Ascending aorta (tissue), 2 donors: ENCODE data around the gene ABHD11. TPM values are rescaled to one million over a fixed set of nuclear protein-coding genes. Genes with fewer than 3 reads are reported as not detected.
A peak's percentile ranks its signal among the peaks of the same experiment; 100 is the strongest.

Source experiments
- DNase-seq, 2 donors: peaks; one replicate each; pipeline ENCODE4 v3.0.0-alpha.2; 2019; ENCODE audit warnings: low spot score in 2 of 2
- H3K27ac ChIP-seq, 2 donors: fragments of 200-600 bp; sonication (generic); one replicate each; pipeline ENCODE4 v1.5.1; 2016 to 2017; ENCODE audit warnings: mild to moderate bottlenecking in 1 of 2
- H3K27me3 ChIP-seq: fragments of 200-600 bp; sonication (generic); one replicate; pipeline ENCODE4 v1.5.1; 2017
- H3K36me3 ChIP-seq, 2 donors: fragments of 200-600 bp; sonication (generic); one replicate each; pipeline ENCODE4 v1.5.1; 2016
- H3K4me1 ChIP-seq, 2 donors: fragments of 200-600 bp; sonication (generic); one replicate each; pipeline ENCODE4 v1.5.1; 2016 to 2017; ENCODE audit warnings: mild to moderate bottlenecking in 1 of 2
- H3K4me3 ChIP-seq, 2 donors: fragments of 200-600 bp; sonication (generic); one replicate each; pipeline ENCODE4 v1.5.1; 2016 to 2017; ENCODE audit warnings: mild to moderate bottlenecking in 1 of 2
- H3K9me3 ChIP-seq, 2 donors: fragments of 200-600 bp; sonication (generic); one replicate each; pipeline ENCODE4 v1.5.1; 2016
- CTCF ChIP-seq, 3 experiments: fragments of 200-600 bp in 2 of 3; fragments of 450-650 bp in 1 of 3; sonication (generic) in 2 of 3; IDR thresholded peaks; one replicate each; pipeline ENCODE4 v1.5.1; 2016 to 2019; ENCODE audit warnings: antibody characterized with exemption in 3 of 3, mild to moderate bottlenecking in 1 of 3, moderate library complexity in 1 of 3
- intact Hi-C: fragments of 100-400 bp; cut with DNase I; formaldehyde crosslinking; loops from one replicate; pipeline ENCODE4 v1.15.1; 2023
- total RNA-seq: library from RNA; depleted of rRNA; stranded (reverse); fragments of >200 nt; gene quantifications from one replicate; pipeline ENCODE4 v1.1.0, GENCODE V29; 2016

ABHD11 gene
- total RNA-seq, 1 donor from 2014 or later, result 55.7 TPM

GRCh38 chr7:73736885-73737284 lies 1.7 kb downstream of the ABHD11 start:
- H3K4me1 ChIP-seq, result peaks cover 9 to 16% of the 10 kb centered on the region in 2 donors
- TF ChIP-seq CTCF (IDR thresholded peaks at IDR 0.05), result no peak
- intact Hi-C loops, result loop anchor here (5.0 kb wide), 1 partner anchor 115 kb away; no protein-coding TSS in a partner anchor

DNA sequence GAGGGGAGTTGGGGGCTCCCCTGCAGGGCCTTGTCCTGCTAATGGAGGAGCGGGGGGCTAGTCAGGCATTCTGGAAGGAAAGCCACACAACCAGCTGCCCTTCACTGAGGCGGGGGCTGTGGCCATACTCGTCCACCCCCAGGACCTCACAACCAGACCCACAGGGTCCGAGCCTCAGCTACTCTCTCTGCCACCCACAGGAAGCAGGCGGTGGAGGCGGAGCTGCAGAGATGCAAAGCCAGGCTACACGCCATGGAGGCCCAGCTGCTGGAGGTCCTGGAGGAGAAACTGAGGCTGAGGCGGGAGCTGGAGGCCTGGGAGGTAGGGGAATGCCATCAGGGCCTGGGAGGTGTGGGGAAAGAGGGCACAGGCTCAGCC lies 3.1 kb downstream of the ABHD11 start:
- H3K27me3 ChIP-seq, result no peaks in the 10 kb centered on the region
- no peak for TF ChIP-seq CTCF (IDR thresholded peaks at IDR 0.05)
- H3K36me3 ChIP-seq, result peaks cover 6 to 11% of the 10 kb centered on the region in 2 donors
- no peak for DNase-seq
- intact Hi-C loops, result loop anchor here (5.0 kb wide), 1 partner anchor 117 kb away; no protein-coding TSS in a partner anchor
- peaks cover 9 to 16% of the 10 kb centered on the region in 2 donors for H3K4me1 ChIP-seq
- H3K9me3 ChIP-seq, result no peaks in the 10 kb centered on the region
- H3K27ac ChIP-seq, result peak overlapping the region in 1 of 2 donors; percentile 72
- no peak overlapping the region for H3K4me3 ChIP-seq

More at GRCh38 chr7:73736885-73737284, 1.7 kb downstream of the ABHD11 start:
- H3K4me3 ChIP-seq, result no peak overlapping the region
- no peak for DNase-seq
- H3K36me3 ChIP-seq, result peaks cover 6 to 11% of the 10 kb centered on the region in 2 donors
- no peak overlapping the region for H3K27ac ChIP-seq
- no peaks in the 10 kb centered on the region for H3K27me3 ChIP-seq
- H3K9me3 ChIP-seq, result no peaks in the 10 kb centered on the region

GRCh38 chr7:73734619-73735527 lies 3.7 kb downstream of the ABHD11 start:
- Histone ChIP-seq H3K36me3 (peaks cover 6 to 11% of the 10 kb centered on the region in 2 donors), H3K27me3 (no peaks in the 10 kb centered on the region), H3K9me3 (no peaks in the 10 kb centered on the region), H3K4me3 (no peak overlapping the region), H3K27ac (peak overlapping the region in 1 of 2 donors; percentile 72), H3K4me1 (peaks cover 9 to 16% of the 10 kb centered on the region in 2 donors)
- intact Hi-C loops, result loop anchor here (5.0 kb wide), 1 partner anchor 117 kb away; no protein-coding TSS in a partner anchor
- peak; percentile 65 to 76 (median 70) for TF ChIP-seq CTCF (IDR thresholded peaks at IDR 0.05)
- peak in 1 of 2 donors; percentile 93 for DNase-seq

- H3K4me1 ChIP-seq, result peaks cover under 1 to 4% of the 10 kb centered on the region in 2 donors
- H3K4me3 ChIP-seq, result no peak overlapping the region
- no peaks in the 10 kb centered on the region for H3K27me3 ChIP-seq
- intact Hi-C loops, result no loop called here
- no peak for TF ChIP-seq CTCF (IDR thresholded peaks at IDR 0.05)
- H3K27ac ChIP-seq, result no peak overlapping the region
- H3K36me3 ChIP-seq, result peaks cover 6 to 11% of the 10 kb centered on the region in 2 donors
- no peaks in the 10 kb centered on the region for H3K9me3 ChIP-seq
- no peak for DNase-seq
These were observed 6.2 kb downstream of the ABHD11 start for GRCh38 chr7:73732397-73732796.

- TF ChIP-seq CTCF (IDR thresholded peaks at IDR 0.05), result no peak
- H3K4me1 ChIP-seq, result peaks cover 0 to 3% of the 10 kb centered on the region in 2 donors
- H3K27me3 ChIP-seq, result no peaks in the 10 kb centered on the region
- intact Hi-C loops, result no loop called here
- H3K9me3 ChIP-seq, result no peaks in the 10 kb centered on the region
- H3K36me3 ChIP-seq, result no peaks in the 10 kb centered on the region
- no peak for DNase-seq
- H3K4me3 ChIP-seq, result no peak overlapping the region
- no peak overlapping the region for H3K27ac ChIP-seq
These were observed 8.1 kb downstream of the ABHD11 start for GRCh38 chr7:73730485-73730884.
